HG03135 (cell line): Measurements from ENCODE around the gene NMD3.
A peak's percentile ranks its signal among the peaks of the same experiment; 100 is the strongest.
"Not testable (repeated sequence)": the region's sequence is repeated elsewhere in the genome, so short reads cannot be mapped to it uniquely, and the experiment has no call there.

ENCODE experiments used
- ATAC-seq: cut with Tn5 transposase; IDR thresholded peaks from one replicate; pipeline ENCODE4 v1.9.1; 2021; ENCODE audit warnings: mild to moderate bottlenecking, moderate library complexity; ENCODE audit not compliant: unreplicated experiment

Gene NMD3

GRCh38 chr3:161274691-161275298, 53.7 kb downstream of the NMD3 start:
- ATAC-seq = peak; percentile 80

- no peak for ATAC-seq
Observed at GRCh38 chr3:161275919-161276318, 54.8 kb downstream of the NMD3 start.

GRCh38 chr3:161282387-161282786, 61.3 kb downstream of the NMD3 start:
- ATAC-seq = not testable (repeated sequence)

GRCh38 chr3:161284989-161285388, 63.9 kb downstream of the NMD3 start:
- no peak for ATAC-seq

GRCh38 chr3:161289174-161289573, 68.1 kb downstream of the NMD3 start:
- ATAC-seq = no peak

- ATAC-seq = no peak
Observed at GRCh38 chr3:161291191-161291901, 70.2 kb downstream of the NMD3 start.

- no peak for ATAC-seq
Observed at GRCh38 chr3:161293381-161293780, 72.3 kb downstream of the NMD3 start.

GRCh38 chr3:161295325-161295724, 74.2 kb downstream of the NMD3 start:
- ATAC-seq = no peak

GRCh38 chr3:161296814-161297213, 75.7 kb downstream of the NMD3 start:
- ATAC-seq = no peak
